ENCODE data around the gene USE1. TPM values are rescaled to one million over a fixed set of nuclear protein-coding genes. Genes with fewer than 3 reads are reported as not detected.

The USE1 gene
- total RNA-seq, 2 experiments from 2014 or later, result 22.1 to 23.6 TPM

- Mint-ChIP-seq H3K9me3 (ENCODE audit: low read depth) (no peaks in the 10 kb centered on the region), H3K27me3 (no peaks in the 10 kb centered on the region), H3K4me1 (peaks cover 24% of the 10 kb centered on the region), H3K36me3 (peaks cover 30% of the 10 kb centered on the region), H3K4me3 (no peak overlapping the region), H3K27ac (no peak overlapping the region)
- DNase-seq (no peak), ATAC-seq (no peak)
- CTCF ChIA-PET, result interaction anchor here (1.0 to 1.9 kb wide), 3 partner anchors 25 to 134 kb away, joined by 3 to 7 read pairs (median 3); partner anchors contain the start of gene MRPL34
Measured at GRCh38 chr19:17210296-17210695, 4.9 kb upstream of the USE1 start.

DNA sequence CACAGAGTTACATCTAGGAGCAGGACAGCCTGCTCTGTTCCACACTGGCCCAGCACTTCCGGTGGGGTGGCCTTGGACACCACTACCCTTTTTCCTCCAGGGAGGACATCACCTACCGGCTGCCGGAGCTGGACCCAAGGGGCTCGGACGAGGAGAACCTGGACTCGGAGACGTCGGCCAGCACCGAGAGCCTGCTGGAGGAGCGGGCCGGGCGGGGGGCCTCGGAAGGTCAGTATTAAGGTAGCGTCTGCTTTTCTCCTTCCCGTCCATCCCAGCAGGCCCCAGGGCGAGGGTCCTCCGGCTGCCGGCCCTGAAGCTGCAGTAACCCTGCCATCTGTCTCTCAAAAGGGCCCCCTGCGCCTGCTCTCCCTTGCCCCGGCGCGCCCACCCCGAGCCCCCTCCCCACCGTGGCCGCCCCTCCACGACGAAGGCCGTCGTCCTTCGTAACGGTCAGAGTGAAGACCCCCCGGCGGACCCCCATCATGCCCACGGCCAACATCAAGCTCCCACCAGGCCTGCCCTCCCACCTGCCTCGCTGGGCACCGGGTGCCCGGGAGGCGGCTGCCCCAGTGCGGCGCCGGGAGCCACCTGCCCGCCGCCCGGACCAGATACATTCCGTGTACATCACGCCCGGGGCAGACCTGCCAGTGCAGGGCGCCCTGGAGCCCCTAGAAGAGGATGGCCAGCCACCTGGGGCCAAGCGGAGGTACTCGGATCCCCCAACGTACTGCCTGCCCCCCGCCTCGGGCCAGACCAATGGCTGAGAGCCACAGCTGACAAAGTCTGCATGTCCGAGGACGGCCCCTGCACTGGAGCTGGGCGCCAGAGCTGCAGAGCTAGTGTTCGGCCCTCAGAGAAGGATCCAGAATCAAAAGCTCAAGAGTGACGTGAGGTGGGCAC is 3.4 kb upstream of the USE1 start:
- no peak overlapping the region for H3K27ac Mint-ChIP-seq

DNA sequence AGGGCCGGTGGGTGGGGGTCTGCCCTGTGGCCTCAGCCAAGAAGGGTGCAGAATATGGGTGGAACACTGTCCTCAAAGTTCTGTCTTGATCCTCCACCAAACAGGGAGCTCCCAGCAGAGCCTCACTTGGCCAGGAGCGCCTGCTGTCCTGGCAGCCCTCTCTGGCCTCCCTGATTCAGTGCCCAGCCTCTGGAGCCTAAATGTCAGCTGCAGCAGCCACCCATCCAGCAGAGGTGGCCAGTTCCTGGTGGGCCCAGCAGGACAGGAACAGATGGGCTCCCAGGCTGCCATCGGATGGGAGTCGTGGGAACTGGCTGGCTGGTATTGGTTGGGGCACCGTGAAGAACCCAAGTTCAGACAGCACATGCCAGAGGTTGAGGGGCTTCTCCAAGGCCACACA is 1.8 kb upstream of the USE1 start:
- Mint-ChIP-seq H3K4me1 (peaks cover 31% of the 10 kb centered on the region), H3K4me3 (no peak overlapping the region), H3K27ac (no peak overlapping the region), H3K9me3 (ENCODE audit: low read depth) (no peaks in the 10 kb centered on the region), H3K36me3 (peaks cover 29% of the 10 kb centered on the region), H3K27me3 (no peaks in the 10 kb centered on the region)
- DNase-seq, result no peak
- CTCF ChIA-PET, result no interaction called here
- ATAC-seq, result no peak

More for the DNA sequence above, 3.4 kb upstream of the USE1 start:
- Mint-ChIP-seq H3K9me3 (ENCODE audit: low read depth) (no peaks in the 10 kb centered on the region), H3K4me1 (peaks cover 31% of the 10 kb centered on the region), H3K27me3 (no peaks in the 10 kb centered on the region), H3K4me3 (no peak overlapping the region), H3K36me3 (peaks cover 26% of the 10 kb centered on the region)
- ATAC-seq, result no peak
- no peak for DNase-seq
- CTCF ChIA-PET, result interaction anchor here (1.0 kb wide), 1 partner anchor 135 kb away, joined by 3 read pairs; no protein-coding TSS in a partner anchor

- peak overlapping the region; percentile 94 for H3K27ac Mint-ChIP-seq
- H3K4me1 Mint-ChIP-seq, result peaks cover 19% of the 10 kb centered on the region
- peak overlapping the region; percentile 76 for H3K4me3 Mint-ChIP-seq
- CTCF ChIA-PET, result interaction anchor here (1.1 to 2.5 kb wide), 5 partner anchors 12 to 76 kb away, joined by 3 to 14 read pairs (median 10); partner anchors contain the start of gene OCEL1
- H3K9me3 Mint-ChIP-seq (ENCODE audit: low read depth), result no peaks in the 10 kb centered on the region
- peaks cover 22% of the 10 kb centered on the region for H3K36me3 Mint-ChIP-seq
- H3K27me3 Mint-ChIP-seq, result no peaks in the 10 kb centered on the region
- ATAC-seq (no peak), DNase-seq (no peak)
Measured at GRCh38 chr19:17214508-17215126, 540 bp upstream of the USE1 start.

DNA sequence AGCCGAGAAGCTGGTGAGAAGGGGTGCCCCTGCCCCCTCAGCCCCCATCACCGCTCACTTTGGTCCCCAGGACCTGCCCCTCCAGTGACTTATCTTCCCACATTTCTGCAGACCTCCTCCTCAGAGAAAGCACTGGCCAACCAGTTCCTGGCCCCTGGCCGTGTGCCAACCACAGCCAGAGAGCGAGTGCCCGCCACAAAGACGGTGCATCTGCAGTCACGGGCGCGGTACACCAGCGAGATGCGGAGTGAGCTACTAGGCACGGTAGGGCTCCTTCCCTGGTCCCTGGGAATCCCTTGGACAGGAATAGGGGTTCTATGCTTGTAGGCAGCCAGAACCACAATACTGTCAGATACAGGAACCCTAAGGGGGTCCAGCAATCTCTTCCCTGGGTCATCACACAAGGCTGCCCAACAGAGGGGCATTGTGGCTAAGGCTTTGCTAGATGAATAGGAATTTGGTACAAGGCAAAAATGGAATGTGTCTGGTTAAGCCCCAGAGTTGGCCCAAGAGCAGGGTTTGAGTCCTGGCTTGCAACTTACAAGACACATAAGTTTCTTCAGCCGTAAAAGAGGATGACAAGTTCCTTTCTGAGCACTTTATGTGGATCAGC is 1.0 kb downstream of the USE1 start:
- ATAC-seq (no peak), DNase-seq (no peak)
- CTCF ChIA-PET, result interaction anchor here (0.7 to 2.5 kb wide), 4 partner anchors 8 to 33 kb away, joined by 3 to 14 read pairs (median 10); partner anchors contain the start of gene OCEL1
- Mint-ChIP-seq H3K27me3 (no peaks in the 10 kb centered on the region), H3K27ac (peak overlapping the region; percentile 94), H3K4me3 (peak overlapping the region; percentile 32), H3K36me3 (peaks cover 17% of the 10 kb centered on the region), H3K9me3 (ENCODE audit: low read depth) (no peaks in the 10 kb centered on the region), H3K4me1 (peaks cover 15% of the 10 kb centered on the region)

- Mint-ChIP-seq H3K4me3 (no peak overlapping the region), H3K36me3 (peaks cover 12% of the 10 kb centered on the region), H3K9me3 (ENCODE audit: low read depth) (no peaks in the 10 kb centered on the region), H3K27ac (no peak overlapping the region), H3K4me1 (peaks cover 14% of the 10 kb centered on the region), H3K27me3 (no peaks in the 10 kb centered on the region)
- CTCF ChIA-PET, result no interaction called here
- ATAC-seq (no peak), DNase-seq (no peak)
Measured at GRCh38 chr19:17219286-17219685, 4.1 kb downstream of the USE1 start.

DNA sequence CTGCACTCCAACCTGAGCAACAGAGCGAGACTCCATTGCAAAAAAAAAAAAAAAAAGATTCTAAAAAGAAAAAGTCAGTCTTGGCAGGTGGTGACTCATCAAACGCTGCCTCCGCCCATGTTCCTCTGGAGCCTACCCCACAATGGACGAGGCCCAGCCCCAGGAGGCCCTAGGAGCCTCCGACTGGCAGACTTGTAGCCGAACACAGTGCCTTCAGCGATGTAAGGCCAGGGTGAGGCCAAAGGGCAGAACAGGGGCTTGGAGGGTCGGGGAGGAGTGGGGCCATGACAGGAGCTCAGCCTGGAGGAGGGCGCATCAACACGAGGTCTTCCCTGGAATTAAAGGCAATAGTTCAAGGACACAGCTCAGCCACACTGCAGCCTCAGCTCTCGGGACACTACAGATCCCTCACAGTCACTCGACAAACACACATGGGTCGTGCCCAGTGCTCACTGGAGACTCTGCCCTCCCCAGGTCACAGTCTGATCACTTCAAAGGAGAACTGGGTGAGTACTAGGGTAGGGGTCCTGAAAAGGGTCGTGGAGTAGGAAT is 5.1 kb downstream of the USE1 start:
- CTCF ChIA-PET, result interaction anchor here (1.5 kb wide), 1 partner anchor 15 kb away, joined by 4 read pairs; no protein-coding TSS in a partner anchor
- no peaks in the 10 kb centered on the region for H3K9me3 Mint-ChIP-seq (ENCODE audit: low read depth)
- peaks cover 12% of the 10 kb centered on the region for H3K36me3 Mint-ChIP-seq
- H3K27me3 Mint-ChIP-seq, result no peaks in the 10 kb centered on the region
- H3K4me1 Mint-ChIP-seq, result peaks cover 7% of the 10 kb centered on the region
- DNase-seq (no peak), ATAC-seq (no peak)
- H3K27ac Mint-ChIP-seq, result no peak overlapping the region
- no peak overlapping the region for H3K4me3 Mint-ChIP-seq

- no peaks in the 10 kb centered on the region for H3K36me3 Mint-ChIP-seq
- no peak overlapping the region for H3K27ac Mint-ChIP-seq
- H3K4me3 Mint-ChIP-seq, result peak overlapping the region; percentile 39
- no peak for DNase-seq
- no peak for ATAC-seq
- CTCF ChIA-PET, result interaction anchor here (0.6 to 2.5 kb wide), 4 partner anchors 9 to 41 kb away, joined by 3 to 14 read pairs (median 6); partner anchors contain the start of gene USE1
- no peaks in the 10 kb centered on the region for H3K9me3 Mint-ChIP-seq (ENCODE audit: low read depth)
- no peaks in the 10 kb centered on the region for H3K27me3 Mint-ChIP-seq
- peaks cover 11% of the 10 kb centered on the region for H3K4me1 Mint-ChIP-seq
Measured at GRCh38 chr19:17225053-17225452, 9.9 kb downstream of the USE1 start.

DNA sequence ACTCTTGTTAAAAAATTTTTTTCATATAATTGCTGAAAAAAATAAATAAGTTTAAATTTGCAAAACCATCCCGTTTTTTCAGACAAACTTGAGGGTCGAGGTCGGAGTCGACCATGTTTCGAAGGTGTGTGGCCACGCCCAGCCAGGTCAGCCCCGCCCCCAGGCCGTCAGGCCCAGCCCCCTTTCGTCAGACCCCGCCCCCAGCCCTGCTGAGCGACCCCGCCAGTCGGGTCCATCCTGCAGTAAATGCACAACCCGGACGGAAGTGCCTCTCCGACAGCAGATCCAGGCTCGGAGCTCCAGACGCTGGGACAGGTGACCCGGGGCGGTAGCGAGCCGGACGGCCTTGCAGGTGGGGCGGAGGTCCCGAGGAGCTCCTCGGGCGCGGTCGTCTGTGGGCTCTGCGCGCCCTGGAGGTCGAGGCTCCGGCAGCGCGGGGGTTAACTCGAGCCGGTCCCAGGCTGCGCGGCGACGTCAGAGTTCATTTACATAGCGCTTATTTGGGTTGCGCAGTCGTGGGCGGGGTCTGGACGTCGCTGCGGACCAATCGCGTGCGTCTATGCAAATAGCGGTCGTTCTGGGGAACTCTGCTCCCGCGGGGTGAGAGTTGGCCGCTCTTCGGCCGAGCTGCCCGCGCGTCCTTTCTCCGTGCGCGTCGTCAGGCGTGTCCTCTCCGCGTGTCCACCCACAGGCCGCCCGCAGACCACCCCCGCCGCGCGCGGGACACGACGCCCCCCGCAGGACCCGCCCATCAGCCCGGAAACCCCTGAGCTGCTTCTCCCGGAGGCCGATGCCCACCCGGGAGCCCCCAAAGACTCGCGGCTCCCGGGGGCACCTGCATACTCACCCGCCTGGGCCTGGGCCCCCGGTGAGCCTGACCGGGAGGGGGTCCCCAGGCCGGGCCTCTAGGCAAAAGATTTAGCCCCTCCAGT is 11.1 kb downstream of the USE1 start, which contains the start of gene OCEL1:
Gene OCEL1, plus strand, starts transcription at position 225 of the 932 bp plus-strand sequence. Its CDS starts 22 bp downstream, at position 247.
- H3K36me3 Mint-ChIP-seq, result no peaks in the 10 kb centered on the region
- H3K9me3 Mint-ChIP-seq (ENCODE audit: low read depth), result no peaks in the 10 kb centered on the region
- peak; percentile 99 for DNase-seq
- H3K27me3 Mint-ChIP-seq, result no peaks in the 10 kb centered on the region
- CTCF ChIA-PET, result interaction anchor here (0.6 to 2.5 kb wide), 12 partner anchors 8 to 159 kb away, joined by 3 to 14 read pairs (median 4); partner anchors contain the start of genes BABAM1 and USE1
- peak within 1 kb of the TSS; percentile 99 for H3K27ac Mint-ChIP-seq
- peaks cover 11% of the 10 kb centered on the region for H3K4me1 Mint-ChIP-seq
- peak within 1 kb of the TSS; percentile 91 for H3K4me3 Mint-ChIP-seq
- peak; percentile 95 for ATAC-seq

DNA sequence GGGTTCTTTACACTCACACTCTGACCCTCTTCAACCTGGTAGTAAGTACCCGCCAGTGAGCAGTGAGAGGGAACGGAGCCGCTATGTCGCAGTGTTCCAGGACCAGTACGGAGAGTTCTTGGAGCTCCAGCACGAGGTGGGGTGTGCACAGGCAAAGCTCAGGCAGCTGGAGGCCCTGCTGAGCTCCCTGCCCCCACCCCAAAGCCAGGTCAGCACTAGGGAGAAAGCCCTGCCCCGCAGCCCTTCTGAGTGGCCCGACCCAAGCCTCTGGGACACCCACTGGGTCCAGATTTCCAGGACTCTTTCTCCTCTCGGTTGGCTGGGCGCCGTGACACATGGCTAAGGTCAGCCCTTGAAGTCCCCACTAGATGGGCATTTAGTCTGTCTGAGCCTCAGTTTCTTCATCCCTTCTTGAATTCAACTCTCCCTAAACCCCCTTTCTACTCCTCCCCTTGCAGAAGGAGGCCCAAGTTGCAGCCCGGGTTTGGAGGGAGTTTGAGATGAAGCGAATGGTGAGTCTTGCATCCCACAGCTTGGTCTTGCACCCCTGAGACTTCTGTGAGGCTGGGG is 12.7 kb downstream of the USE1 start:
- H3K9me3 Mint-ChIP-seq (ENCODE audit: low read depth), result no peaks in the 10 kb centered on the region
- H3K36me3 Mint-ChIP-seq, result no peaks in the 10 kb centered on the region
- ATAC-seq, result no peak
- CTCF ChIA-PET, result interaction anchor here (2.5 kb wide), 1 partner anchor 13 kb away, joined by 14 read pairs; the partner anchor contains the start of gene USE1
- no peak overlapping the region for H3K4me3 Mint-ChIP-seq
- peaks cover 11% of the 10 kb centered on the region for H3K4me1 Mint-ChIP-seq
- DNase-seq, result no peak
- no peaks in the 10 kb centered on the region for H3K27me3 Mint-ChIP-seq
- no peak overlapping the region for H3K27ac Mint-ChIP-seq

- Mint-ChIP-seq H3K36me3 (no peaks in the 10 kb centered on the region), H3K27ac (no peak overlapping the region), H3K4me3 (no peak overlapping the region), H3K4me1 (peaks cover 16% of the 10 kb centered on the region), H3K9me3 (ENCODE audit: low read depth) (no peaks in the 10 kb centered on the region), H3K27me3 (no peaks in the 10 kb centered on the region)
- DNase-seq, result no peak
- ATAC-seq, result no peak
- CTCF ChIA-PET, result no interaction called here
Measured at GRCh38 chr19:17229890-17230289, 14.7 kb downstream of the USE1 start.

GRCh38 chr19:17232258-17232657 is 17.1 kb downstream of the USE1 start:
- DNase-seq, result no peak
- no peaks in the 10 kb centered on the region for H3K27me3 Mint-ChIP-seq
- ATAC-seq, result no peak
- H3K36me3 Mint-ChIP-seq, result no peaks in the 10 kb centered on the region
- no peak overlapping the region for H3K4me3 Mint-ChIP-seq
- peaks cover 7% of the 10 kb centered on the region for H3K4me1 Mint-ChIP-seq
- CTCF ChIA-PET, result no interaction called here
- H3K27ac Mint-ChIP-seq, result no peak overlapping the region
- no peaks in the 10 kb centered on the region for H3K9me3 Mint-ChIP-seq (ENCODE audit: low read depth)
